ENCODE measurements around the gene CGB3.
A peak's percentile ranks its signal among the peaks of the same experiment; 100 is the strongest.
"Not testable (repeated sequence)": the region's sequence is repeated elsewhere in the genome, so short reads cannot be mapped to it uniquely, and the experiment has no call there.

Gene CGB3

GRCh38 chr19:49042177-49042576 is 18.0 kb upstream of the CGB3 start:
- no peak for DNase-seq

GRCh38 chr19:49039736-49040135 is 15.6 kb upstream of the CGB3 start:
- not testable (repeated sequence) for DNase-seq

DNA sequence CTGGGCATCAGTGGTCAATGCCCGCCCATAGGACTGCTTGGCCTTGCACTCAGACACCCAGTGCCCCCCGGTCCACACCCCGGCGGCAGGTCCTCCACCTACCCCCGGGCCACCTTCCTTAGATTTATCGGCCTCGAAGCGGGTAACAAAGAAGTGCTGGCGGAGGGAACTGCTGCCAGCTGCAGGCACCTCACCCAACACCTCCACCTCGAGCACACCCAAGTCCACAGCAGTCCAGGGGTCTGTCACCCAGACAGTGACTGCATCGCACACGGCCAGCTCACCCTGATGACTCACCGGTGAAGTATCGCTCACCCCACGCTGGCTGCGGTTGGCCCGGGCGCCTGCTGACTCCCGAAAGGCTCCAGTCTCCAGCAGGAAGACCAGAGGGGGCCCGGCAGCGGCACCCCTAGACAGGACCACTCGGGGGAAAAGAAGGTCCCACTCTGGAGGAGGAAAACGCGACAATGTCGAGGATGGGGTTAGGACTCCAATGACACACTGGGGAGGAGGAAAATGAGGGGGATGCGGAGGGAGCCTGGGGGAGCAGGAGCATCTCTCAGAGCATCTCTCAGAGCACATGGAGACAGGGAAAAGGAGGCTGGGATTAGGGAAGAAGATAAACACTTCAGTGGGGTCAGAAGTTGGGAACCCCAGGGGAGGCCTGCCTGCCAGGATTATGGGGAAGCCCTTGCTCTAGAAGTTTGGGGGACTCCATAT is 14.6 kb upstream of the CGB3 start:
- DNase-seq: not testable (repeated sequence)

GRCh38 chr19:49038111-49038510 is 14.0 kb upstream of the CGB3 start:
- not testable (repeated sequence) for DNase-seq

DNA sequence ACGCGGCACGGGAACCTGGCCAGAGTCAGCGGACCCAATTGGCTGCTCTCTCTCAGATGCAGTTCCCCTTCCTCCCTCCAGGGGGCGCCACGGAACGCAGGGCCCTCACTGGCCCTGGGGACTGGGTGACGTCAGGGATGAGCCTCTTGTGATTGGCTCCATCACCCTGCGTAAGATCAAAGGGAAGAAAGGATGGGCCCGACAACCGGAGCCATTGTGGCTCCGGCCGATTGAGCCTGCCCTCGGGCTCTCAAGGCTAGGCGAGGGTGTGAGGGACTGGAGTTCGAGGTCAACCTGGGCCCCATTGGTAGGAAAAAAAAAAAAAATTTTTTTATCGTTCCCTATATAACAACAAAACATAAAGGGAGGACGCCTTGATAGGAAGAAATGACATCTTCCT is 12.7 kb upstream of the CGB3 start, which contains the start of gene CGB1:
Gene CGB1 (minus strand): TSS at position 81 of the 400 bp plus-strand sequence. CDS start 184 bp downstream, outside the sequence.
- peak; percentile 43 to 65 for DNase-seq

DNA sequence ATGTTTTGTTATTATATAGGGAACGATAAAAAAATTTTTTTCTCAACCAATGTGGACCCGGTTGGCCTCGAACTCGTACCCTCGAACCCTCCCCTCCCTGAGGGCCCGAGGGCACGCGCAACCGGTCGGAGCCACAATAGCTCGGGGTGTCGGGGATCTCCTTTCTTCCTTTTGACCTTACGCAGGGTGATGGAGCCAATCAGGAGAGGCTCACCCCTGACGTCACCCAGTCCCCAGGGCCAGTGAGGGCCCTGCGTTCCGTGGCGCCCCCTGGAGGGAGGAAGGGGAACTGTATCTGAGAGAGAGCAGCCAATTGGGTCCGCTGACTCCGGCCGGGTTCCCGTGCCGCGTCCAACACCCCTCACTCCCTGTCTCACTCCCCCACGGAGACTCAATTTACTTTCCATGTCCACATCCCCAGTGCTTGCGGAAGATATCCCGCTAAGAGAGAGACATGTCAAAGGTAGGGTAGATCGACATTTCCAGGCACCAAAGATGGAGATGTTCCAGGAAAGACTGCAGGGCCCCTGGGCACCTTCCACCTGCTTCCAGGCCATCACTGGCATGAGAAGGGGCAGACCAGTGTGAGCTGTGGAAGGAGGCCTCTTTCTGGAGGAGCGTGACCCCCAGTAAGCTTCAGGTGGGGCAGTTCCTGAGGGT is 7.6 kb upstream of the CGB3 start, which contains the start of gene CGB2:
Gene CGB2 (plus strand): TSS at position 249 of the 660 bp plus-strand sequence. CDS start 206 bp downstream, at position 455.
- peak; percentile 58 to 81 for DNase-seq

DNA sequence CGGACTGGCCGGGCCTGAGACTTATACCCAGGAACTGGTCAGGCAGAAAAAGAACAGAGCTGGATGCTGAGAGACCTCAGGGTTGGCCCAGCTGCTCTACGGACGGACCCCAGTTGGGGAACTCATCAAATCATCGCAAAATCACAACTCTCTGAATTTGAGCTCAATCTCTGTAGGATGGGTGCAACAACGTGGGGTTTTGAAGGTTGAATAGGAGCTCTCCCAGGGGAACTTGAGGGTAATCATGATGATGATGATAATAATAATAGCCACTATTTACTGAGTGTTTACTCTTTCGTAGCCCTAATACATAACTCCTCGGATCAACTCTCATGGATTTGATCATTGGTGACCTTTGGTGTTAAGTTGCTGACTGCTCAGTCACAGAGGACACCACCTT is 6.2 kb upstream of the CGB3 start:
- not testable (repeated sequence) for DNase-seq

DNA sequence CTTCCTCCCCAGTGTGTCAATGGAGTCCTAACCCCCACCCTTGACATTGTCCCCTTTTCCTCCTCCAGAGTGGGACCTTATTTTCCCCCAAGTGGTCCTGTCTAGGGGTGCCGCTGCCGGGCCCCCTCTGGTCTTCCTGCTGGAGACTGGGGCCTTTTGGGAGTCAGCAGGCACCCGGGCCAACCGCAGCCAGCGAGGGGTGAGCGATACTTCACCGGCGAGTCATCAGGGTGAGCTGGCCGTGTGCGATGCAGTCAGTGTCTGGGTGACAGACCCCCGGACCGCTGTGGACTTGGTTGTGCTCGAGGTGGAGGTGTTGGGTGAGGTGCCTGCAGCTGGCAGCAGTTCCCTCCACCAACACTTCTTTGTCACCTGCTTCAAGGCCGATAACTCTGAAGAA is 5.6 kb upstream of the CGB3 start:
- DNase-seq: not testable (repeated sequence)

DNA sequence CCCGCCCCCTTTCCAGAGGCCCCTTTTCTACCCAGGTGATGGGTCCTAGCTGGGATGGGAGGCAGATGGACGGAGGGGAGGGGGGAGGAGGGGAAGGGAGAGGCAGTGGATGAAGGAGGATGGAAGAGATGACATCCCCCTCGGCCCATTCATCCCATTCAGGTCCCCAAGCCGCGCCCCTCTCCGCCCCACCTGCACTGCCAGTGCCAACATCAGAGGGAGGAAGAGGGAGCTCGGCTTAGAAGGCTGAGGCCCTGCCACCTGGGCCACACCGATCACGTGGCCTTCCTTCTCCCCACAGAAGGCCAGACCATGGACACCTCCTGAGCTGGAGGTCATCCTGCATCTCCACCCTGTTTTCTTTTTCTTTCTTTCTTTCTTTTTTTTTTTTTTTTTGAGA is 4.6 kb upstream of the CGB3 start:
- DNase-seq: not testable (repeated sequence)

GRCh38 chr19:49025599-49025998 is 1.5 kb upstream of the CGB3 start:
- DNase-seq: not testable (repeated sequence)

- DNase-seq: not testable (repeated sequence)
These were observed 955 bp upstream of the CGB3 start for GRCh38 chr19:49025088-49025487.

GRCh38 chr19:49022116-49022515 is 2.0 kb downstream of the CGB3 start:
- DNase-seq: no peak

GRCh38 chr19:49020931-49021895 is 2.9 kb downstream of the CGB3 start:
- no peak for DNase-seq

DNA sequence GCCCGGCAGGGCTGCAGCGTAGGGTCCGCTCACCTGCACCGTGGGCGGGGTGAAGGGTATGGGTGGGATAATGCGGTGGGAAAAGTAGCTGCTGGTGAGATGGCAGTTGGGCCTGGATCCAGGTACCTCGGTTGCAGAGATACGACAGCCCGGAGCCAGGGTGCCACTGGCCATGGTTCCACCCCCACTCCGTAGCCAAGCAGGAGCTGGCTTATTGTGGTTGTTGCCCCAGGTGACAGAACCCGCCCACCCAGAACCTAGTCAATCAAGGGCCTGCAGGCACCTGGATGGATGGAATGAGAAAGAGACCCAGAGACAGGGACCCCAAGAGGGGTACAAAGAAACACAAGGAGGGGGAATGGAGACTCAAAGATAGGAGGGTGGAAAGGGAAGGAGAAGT is 3.8 kb downstream of the CGB3 start:
- DNase-seq: no peak

GRCh38 chr19:49019242-49019932 is 4.7 kb downstream of the CGB3 start:
- peak; percentile 65 to 74 for DNase-seq

DNA sequence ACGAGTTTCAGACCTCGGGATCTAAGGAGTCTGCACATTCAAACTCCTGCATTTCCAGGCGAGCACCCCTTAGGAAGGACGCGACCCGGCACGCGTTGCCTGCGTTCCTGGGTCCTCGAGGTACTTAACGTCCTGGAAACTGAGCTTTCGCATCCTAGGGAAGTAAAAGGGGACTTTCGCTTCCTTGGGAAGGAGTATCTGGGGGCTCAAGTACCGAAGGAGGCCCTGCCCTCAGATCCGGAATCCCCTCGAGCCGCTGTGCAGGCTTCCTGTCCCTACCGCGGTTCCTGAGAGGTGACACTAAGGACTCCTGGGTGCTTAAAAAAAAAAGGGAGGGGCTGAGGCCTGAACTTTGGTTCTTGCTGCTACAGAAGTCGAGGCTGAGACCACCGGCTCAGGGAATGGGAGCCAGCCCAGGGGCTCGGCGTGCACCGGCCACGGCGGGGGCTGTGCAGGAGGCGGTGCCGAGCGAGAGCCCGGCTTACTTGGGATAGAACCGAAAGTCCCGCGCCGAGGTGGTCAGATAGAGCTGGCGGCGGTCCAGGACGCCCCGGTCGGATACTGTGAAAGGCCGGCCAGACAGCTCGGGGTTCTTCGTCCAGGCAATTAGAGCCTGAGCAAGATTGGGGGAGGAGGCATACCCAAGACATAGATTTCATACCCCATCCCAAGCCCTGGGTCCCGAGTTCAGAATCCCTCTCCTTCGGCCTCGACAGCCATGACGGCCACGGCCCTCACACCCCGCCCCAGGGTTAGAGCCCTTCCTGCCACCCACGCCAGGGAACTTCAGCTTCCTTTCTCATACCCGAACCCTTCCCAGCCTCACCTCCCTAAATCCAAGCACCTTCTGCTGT is 5.5 kb downstream of the CGB3 start:
- peak in 1 of 2 donors; percentile 24 for DNase-seq

DNA sequence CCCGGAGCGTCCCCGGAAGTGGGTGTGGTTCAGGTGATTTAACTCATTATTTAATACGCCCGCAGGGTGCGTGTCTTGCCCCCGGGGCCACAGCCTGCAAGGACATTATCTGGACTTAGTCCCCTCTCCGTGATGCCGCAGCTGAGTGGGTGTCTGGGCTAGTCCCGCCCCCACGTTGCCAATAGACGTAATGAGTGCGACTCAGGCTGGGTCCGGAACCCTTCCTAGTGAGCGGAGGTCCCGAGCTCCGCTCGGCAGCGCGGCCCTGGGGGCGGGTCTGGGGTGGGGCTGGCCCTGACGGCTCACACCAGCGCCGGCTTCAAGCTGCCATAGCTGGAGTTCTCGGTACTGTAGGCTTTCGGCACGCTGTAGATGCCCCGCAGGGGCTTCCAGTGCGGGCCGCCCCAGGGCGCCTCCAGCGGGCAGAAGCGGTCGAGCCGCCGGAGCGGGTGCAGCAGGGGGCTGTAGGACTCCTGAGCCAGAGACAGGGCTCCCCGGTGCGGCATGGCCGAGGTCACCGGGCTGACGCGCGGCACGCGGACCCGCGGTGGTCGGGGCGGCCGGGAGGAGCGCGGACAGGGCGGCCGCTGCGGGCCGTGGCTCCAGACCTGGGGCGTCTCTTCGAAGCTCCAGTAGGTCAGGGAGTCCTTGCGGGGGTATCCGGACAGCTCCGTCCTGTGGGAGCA is 6.3 kb downstream of the CGB3 start:
- peak; percentile 65 to 68 for DNase-seq

DNA sequence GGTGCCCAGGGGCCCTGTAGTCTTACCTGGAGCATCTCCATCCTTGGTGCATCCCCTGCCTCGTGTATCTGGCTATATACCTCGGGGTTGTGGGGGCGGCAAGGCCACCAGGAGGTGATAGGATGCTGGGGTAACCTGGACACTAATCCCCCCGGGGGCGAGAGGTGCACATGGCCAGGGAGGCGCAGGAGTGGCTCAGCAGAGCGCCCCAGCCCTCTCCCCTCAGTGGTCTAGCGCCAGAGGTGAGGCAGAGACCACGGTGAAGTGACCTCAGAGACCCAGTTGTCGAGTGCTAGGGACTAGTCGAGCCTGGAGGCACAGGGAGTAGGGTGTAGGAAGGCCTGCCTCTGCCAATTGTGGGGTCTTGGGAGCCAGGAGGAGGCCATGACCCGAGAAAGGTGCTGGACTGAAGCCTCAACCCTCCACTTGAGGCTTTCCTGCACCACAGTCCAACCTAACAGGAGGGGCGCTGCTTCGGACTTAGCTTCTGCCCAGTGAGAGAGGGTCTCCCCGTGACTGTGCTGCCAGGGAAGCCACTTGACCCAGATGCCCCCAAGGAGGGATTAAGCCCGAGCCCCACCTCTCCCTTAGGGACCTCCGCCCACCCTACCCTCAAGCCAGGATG is 7.0 kb downstream of the CGB3 start, which contains the start of gene LHB:
Gene LHB (minus strand): TSS at position 51 of the 625 bp plus-strand sequence. CDS start 10 bp downstream, at position 41.
- DNase-seq: no peak

GRCh38 chr19:49016067-49016839 is 7.9 kb downstream of the CGB3 start:
- DNase-seq: no peak

Measured in stimulated activated CD4-positive, alpha-beta T cell treated with anti-CD3 and anti-CD28 coated beads, Interleukin-2, amount 100 ng/mL, for 24 hours (primary cell).